K562 (cell line): ENCODE results near the gene PILRA. TPM values are rescaled to one million over a fixed set of nuclear protein-coding genes. Genes with fewer than 3 reads are reported as not detected.
A peak's percentile ranks its signal among the peaks of the same experiment; 100 is the strongest.

ENCODE experiments used
- BRD9 ChIP-seq: fragments of 450-650 bp; IDR thresholded peaks from 2 replicates; pipeline ENCODE4 v1.6.1; 2018; ENCODE audit warnings: low read depth; ENCODE audit not compliant: partially characterized antibody
- DEAF1 ChIP-seq: fragments of 450-650 bp; formaldehyde crosslinking; IDR thresholded peaks from 2 replicates; pipeline ENCODE4 v1.4.0; 2020; ENCODE audit warnings: mild to moderate bottlenecking, moderate library complexity
- ELF2 ChIP-seq: fragments of 250-450 bp; sonication (Bioruptor Pico); IDR thresholded peaks from 2 replicates; pipeline ENCODE4 v1.5.0; 2021; ENCODE audit warnings: mild to moderate bottlenecking
- GATAD2B ChIP-seq: fragments of 450-650 bp; IDR thresholded peaks from 2 replicates; pipeline ENCODE4 v1.6.1; 2017; ENCODE audit warnings: mild to moderate bottlenecking, borderline replicate concordance
- HSF4 ChIP-seq: fragments of 250-450 bp; sonication (Bioruptor Pico); IDR thresholded peaks from 2 replicates; pipeline ENCODE4 v2.1.2; 2022; ENCODE audit warnings: mild to moderate bottlenecking, moderate library complexity, borderline replicate concordance
- MED1 ChIP-seq: sonication (generic); formaldehyde crosslinking; IDR thresholded peaks from 2 replicates; pipeline ENCODE4 v1.8.1; 2023; ENCODE audit warnings: missing genetic modification reagents, borderline replicate concordance
- NONO ChIP-seq, 2 experiments: fragments of 200-400 bp in 1 of 2; fragments of 450-650 bp in 1 of 2; formaldehyde crosslinking in 1 of 2; IDR thresholded peaks; 2 replicates each; pipeline ENCODE4 v1.6.1; 2017; ENCODE audit warnings: low read depth in 2 of 2, mild to moderate bottlenecking in 2 of 2, moderate library complexity in 2 of 2, low read length in 1 of 2
- NR3C1 ChIP-seq: sonication (generic); formaldehyde crosslinking; IDR thresholded peaks from 2 replicates; pipeline ENCODE4 v1.8.1; 2022; ENCODE audit warnings: missing genetic modification reagents
- PHF21A ChIP-seq: fragments of 450-650 bp; IDR thresholded peaks from 2 replicates; pipeline ENCODE4 v1.6.1; 2017; ENCODE audit warnings: low read depth, borderline replicate concordance
- PML ChIP-seq: IDR thresholded peaks from 2 replicates; pipeline ENCODE4 v1.6.1; 2012; ENCODE audit warnings: low read length, inconsistent platforms
- POLR2A ChIP-seq: fragments of 450-650 bp; conservative IDR thresholded peaks from 2 replicates; pipeline ENCODE4 v1.6.1; 2016
- SRF ChIP-seq, 2 experiments: fragments of 250-450, 450-650 bp in 1 of 2; sonication (Bioruptor Pico) in 1 of 2; sonication (generic) in 1 of 2; formaldehyde crosslinking; IDR thresholded peaks; 2 replicates each; pipeline versions ENCODE4 v1.5.0 to v1.5.1; 2020 to 2022; ENCODE audit warnings: mild to moderate bottlenecking in 1 of 2, missing genetic modification reagents in 1 of 2
- TEAD1 ChIP-seq, 2 experiments: fragments of 450-650 bp in 1 of 2; sonication (generic) in 1 of 2; formaldehyde crosslinking; IDR thresholded peaks; 2 replicates each; pipeline versions ENCODE4 v1.4.0 to v1.8.0; 2020 to 2022; ENCODE audit warnings: mild to moderate bottlenecking in 2 of 2, missing genetic modification reagents in 1 of 2
- ZBTB12 ChIP-seq: fragments of 250-450 bp; sonication (Bioruptor Pico); IDR thresholded peaks from 2 replicates; pipeline ENCODE4 v1.4.0; 2020
- ZFP36 ChIP-seq: fragments of 150-350 bp; IDR thresholded peaks from 2 replicates; pipeline ENCODE4 v1.6.1; 2018; ENCODE audit warnings: low read length, low read depth; ENCODE audit not compliant: partially characterized antibody
- ZNF239 ChIP-seq: fragments of 250-450 bp; sonication (Bioruptor Pico); IDR thresholded peaks from 2 replicates; pipeline ENCODE4 v1.4.0; 2020; ENCODE audit warnings: mild to moderate bottlenecking
- ZNF253 ChIP-seq: fragments of 250-450 bp; sonication (Bioruptor Pico); conservative IDR thresholded peaks from 2 replicates; pipeline ENCODE4 v1.6.1; 2021; ENCODE audit warnings: mild to moderate bottlenecking
- ZNF263 ChIP-seq: sonication (generic); formaldehyde crosslinking; IDR thresholded peaks from 2 replicates; pipeline ENCODE4 v1.8.0; 2022; ENCODE audit warnings: mild to moderate bottlenecking, missing genetic modification reagents, borderline replicate concordance
- ZNF3 ChIP-seq: fragments of 250-450 bp; sonication (Bioruptor Pico); IDR thresholded peaks from 2 replicates; pipeline ENCODE4 v1.5.0; 2021; ENCODE audit warnings: mild to moderate bottlenecking, moderate library complexity
- ZNF764 ChIP-seq: fragments of 250-450 bp; sonication (Bioruptor Pico); IDR thresholded peaks from 2 replicates; pipeline ENCODE4 v1.4.0; 2020; ENCODE audit warnings: low read depth, mild to moderate bottlenecking, moderate library complexity
- polyA plus RNA-seq, 8 experiments: library from polyadenylated mRNA; depleted of rRNA in 4 of 8; stranded (reverse) in 5 of 8; unstranded in 3 of 8; fragments of >200 nt; fragmentation: Nextera tagmentation in 2 of 8; fragmentation: Illumina TruSeq in 1 of 8; extraction: Ambion mirVana in 2 of 8; extraction: Trizol in 1 of 8; gene quantifications; 2 replicates each; pipeline versions ENCODE4 v1.2.1 to v1.2.3, GENCODE V29; 2011 to 2014; ENCODE audit warnings: inconsistent platforms in 1 of 8, missing spikeins in 1 of 8
- total RNA-seq, 7 experiments: library from RNA; depleted of rRNA in 6 of 7; stranded (reverse); fragments of >200 nt in 6 of 7; fragmentation: Illumina TruSeq in 2 of 7; extraction: Trizol in 2 of 7; gene quantifications; 2 replicates each; pipeline versions ENCODE4 v1.2.1 to v1.2.3, GENCODE V29; 2011 to 2021; ENCODE audit warnings: low replicate concordance in 1 of 7
- TF ChIP-seq, protein P1 (sequence below): sonication (generic); formaldehyde crosslinking; IDR thresholded peaks from 2 replicates; pipeline ENCODE4 v1.8.0; 2022; ENCODE audit warnings: mild to moderate bottlenecking, missing genetic modification reagents
- TF ChIP-seq, protein P2 (sequence below): sonication (generic); formaldehyde crosslinking; IDR thresholded peaks from 2 replicates; pipeline ENCODE4 v1.8.1; 2023; ENCODE audit warnings: mild to moderate bottlenecking, missing genetic modification reagents

The PILRA gene
- total and polyA plus RNA-seq, 9 of the 15 experiments (the other 6 are each of a cell fraction or from before 2014, with no cell fraction given) = 0.13 to 1.8 (median 0.62) TPM

DNA sequence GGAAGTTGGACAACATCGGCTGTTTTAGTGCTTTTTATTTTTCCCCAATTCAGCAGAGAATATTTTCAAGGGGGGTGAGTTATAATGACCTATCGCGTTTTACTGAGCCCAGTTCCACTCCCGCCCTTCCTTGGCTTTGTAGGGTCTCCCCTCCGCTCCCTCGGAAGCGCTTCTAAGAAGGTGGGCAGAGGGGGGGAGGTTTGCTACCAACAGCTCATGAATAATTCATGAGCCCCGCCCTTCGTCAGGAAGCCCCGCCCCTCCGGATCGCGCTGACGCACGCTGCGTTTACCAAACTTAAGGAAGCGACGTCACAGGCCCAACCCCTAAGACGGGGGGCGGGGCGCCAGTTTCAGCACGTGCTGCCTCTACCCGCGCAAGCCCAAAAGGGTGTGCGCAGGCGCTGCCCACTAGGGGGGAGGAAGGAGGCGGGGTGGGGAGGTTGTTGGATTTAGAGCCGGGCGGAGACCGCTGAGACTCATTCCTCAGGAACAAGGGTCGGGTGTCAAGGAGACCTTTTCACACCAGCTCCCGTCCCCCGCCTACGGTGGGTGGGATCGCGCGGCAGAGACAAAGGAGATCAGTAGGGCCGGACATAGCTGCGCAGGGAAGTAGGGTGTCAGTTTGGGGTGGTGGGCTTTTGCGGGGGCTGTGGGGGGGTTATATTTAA, 55.8 kb downstream of the PILRA start (continued):
- TF ChIP-seq, protein P1, sequence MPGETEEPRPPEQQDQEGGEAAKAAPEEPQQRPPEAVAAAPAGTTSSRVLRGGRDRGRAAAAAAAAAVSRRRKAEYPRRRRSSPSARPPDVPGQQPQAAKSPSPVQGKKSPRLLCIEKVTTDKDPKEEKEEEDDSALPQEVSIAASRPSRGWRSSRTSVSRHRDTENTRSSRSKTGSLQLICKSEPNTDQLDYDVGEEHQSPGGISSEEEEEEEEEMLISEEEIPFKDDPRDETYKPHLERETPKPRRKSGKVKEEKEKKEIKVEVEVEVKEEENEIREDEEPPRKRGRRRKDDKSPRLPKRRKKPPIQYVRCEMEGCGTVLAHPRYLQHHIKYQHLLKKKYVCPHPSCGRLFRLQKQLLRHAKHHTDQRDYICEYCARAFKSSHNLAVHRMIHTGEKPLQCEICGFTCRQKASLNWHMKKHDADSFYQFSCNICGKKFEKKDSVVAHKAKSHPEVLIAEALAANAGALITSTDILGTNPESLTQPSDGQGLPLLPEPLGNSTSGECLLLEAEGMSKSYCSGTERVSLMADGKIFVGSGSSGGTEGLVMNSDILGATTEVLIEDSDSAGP (CRISPR knock-in tag) = peak; percentile 66; the same call in 1 of the 2 replicates
- no peak; the same call in 1 of the 2 replicates for TF ChIP-seq ZNF263
- TF ChIP-seq ZFP36 = peak; percentile 4
- TF ChIP-seq ELF2 (CRISPR knock-in tag) = no peak; the same call in 1 of the 2 replicates
- TF ChIP-seq ZNF239 (CRISPR knock-in tag) = peak; percentile 7; the same call in 1 of the 2 replicates
- TF ChIP-seq, protein P2, sequence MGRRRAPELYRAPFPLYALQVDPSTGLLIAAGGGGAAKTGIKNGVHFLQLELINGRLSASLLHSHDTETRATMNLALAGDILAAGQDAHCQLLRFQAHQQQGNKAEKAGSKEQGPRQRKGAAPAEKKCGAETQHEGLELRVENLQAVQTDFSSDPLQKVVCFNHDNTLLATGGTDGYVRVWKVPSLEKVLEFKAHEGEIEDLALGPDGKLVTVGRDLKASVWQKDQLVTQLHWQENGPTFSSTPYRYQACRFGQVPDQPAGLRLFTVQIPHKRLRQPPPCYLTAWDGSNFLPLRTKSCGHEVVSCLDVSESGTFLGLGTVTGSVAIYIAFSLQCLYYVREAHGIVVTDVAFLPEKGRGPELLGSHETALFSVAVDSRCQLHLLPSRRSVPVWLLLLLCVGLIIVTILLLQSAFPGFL (CRISPR knock-in tag) = 0 out of 2 replicates have a peak, but pooled peaks have one; percentile 68
- 0 out of 4 replicates have a peak, but pooled peaks of 1 of the 2 experiments have one; percentile 32 for TF ChIP-seq NONO (IDR thresholded peaks at IDR 0.05; ENCODE audit: low read depth in 2 of 2, low read length in 1 of 2)
- TF ChIP-seq PML = peak; percentile 63; the same call in 1 of the 2 replicates
- TF ChIP-seq MED1 (CRISPR knock-in tag) = no peak
- peak in 1 of 2 experiments; percentile 18; a peak in 2 of 4 replicates for TF ChIP-seq TEAD1 (CRISPR knock-in tag; IDR thresholded peaks at IDR 0.05)
- no peak for TF ChIP-seq DEAF1
- TF ChIP-seq ZNF764 (CRISPR knock-in tag) = 0 out of 2 replicates have a peak, but pooled peaks have one; percentile 66
- TF ChIP-seq ZBTB12 = peak; percentile 77
- TF ChIP-seq ZNF253 (CRISPR knock-in tag) = 0 out of 2 replicates have a peak, but pooled peaks have one; percentile 72
- TF ChIP-seq BRD9 = peak; percentile 16
- no peak for TF ChIP-seq NR3C1
- TF ChIP-seq POLR2A = peak; percentile 96
- TF ChIP-seq PHF21A = no peak
- TF ChIP-seq SRF (CRISPR knock-in tag; IDR thresholded peaks at IDR 0.05) = peak in 1 of 2 experiments; percentile 43; a peak in 2 of 4 replicates
- TF ChIP-seq HSF4 (CRISPR knock-in tag) = no peak
- TF ChIP-seq GATAD2B = no peak
- no peak for TF ChIP-seq ZNF3
